H1 (cell line): ENCODE measurements around the gene FSD1L.

ENCODE experiments used
- CREB1 ChIP-seq: IDR thresholded peaks from 2 replicates; pipeline ENCODE4 v1.6.1; 2012; ENCODE audit warnings: inconsistent platforms
- EP300 ChIP-seq, 2 experiments: IDR thresholded peaks; 1 replicate in 1 of 2; 2 replicates in 1 of 2; pipeline ENCODE4 v1.6.1; 2011 to 2012; ENCODE audit warnings: low read depth in 2 of 2, low read length in 2 of 2, mild to moderate bottlenecking in 2 of 2, borderline replicate concordance in 1 of 2, inconsistent platforms in 1 of 2, moderate library complexity in 1 of 2
- EZH2 ChIP-seq: fragments of 200-600 bp; sonication (generic); IDR thresholded peaks from 2 replicates; pipeline ENCODE4 v1.7.1; 2012; ENCODE audit warnings: low read depth, mild to moderate bottlenecking, moderate library complexity, low read length, inconsistent platforms; ENCODE audit not compliant: severe bottlenecking
- HDAC2 ChIP-seq, 2 experiments: fragments of 300-600 bp in 1 of 2; sonication (generic) in 1 of 2; IDR thresholded peaks; 2 replicates each; pipeline ENCODE4 v1.6.1; 2011 to 2012; ENCODE audit warnings: low read depth in 2 of 2, low read length in 2 of 2, mild to moderate bottlenecking in 2 of 2, moderate library complexity in 2 of 2, borderline replicate concordance in 1 of 2, inconsistent platforms in 1 of 2
- POLR2A ChIP-seq, 2 experiments: IDR thresholded peaks; 1 replicate in 1 of 2; 2 replicates in 1 of 2; pipeline ENCODE4 v1.6.1; 2011; ENCODE audit warnings: low read depth in 2 of 2, low read length in 2 of 2, mild to moderate bottlenecking in 2 of 2; ENCODE audit errors: control extremely low read depth in 1 of 2
- RBBP5 ChIP-seq: IDR thresholded peaks from 2 replicates; pipeline ENCODE4 v1.7.1; 2012; ENCODE audit warnings: low read depth, mild to moderate bottlenecking, inconsistent platforms, low read length, moderate library complexity, borderline replicate concordance
- ZNF274 ChIP-seq: IDR thresholded peaks from 2 replicates; pipeline ENCODE4 v1.7.0; 2012; ENCODE audit warnings: low read length, borderline replicate concordance; ENCODE audit errors: extremely low read depth
- TF ChIP-seq, protein P1 (sequence below), 3 experiments: IDR thresholded peaks; 1 replicate in 2 of 3; 2 replicates in 1 of 3; pipeline versions ENCODE4 v1.5.1 to v1.6.1; 2011; ENCODE audit warnings: low read length in 3 of 3, mild to moderate bottlenecking in 3 of 3, inconsistent platforms in 2 of 3, low read depth in 1 of 3, moderate library complexity in 1 of 3; ENCODE audit not compliant: insufficient read depth in 1 of 3; ENCODE audit errors: control extremely low read depth in 1 of 3
- TF ChIP-seq, protein P2 (sequence below): IDR thresholded peaks from 2 replicates; pipeline ENCODE4 v1.6.1; 2011; ENCODE audit warnings: low read length, improper control_type of control experiment

DNA sequence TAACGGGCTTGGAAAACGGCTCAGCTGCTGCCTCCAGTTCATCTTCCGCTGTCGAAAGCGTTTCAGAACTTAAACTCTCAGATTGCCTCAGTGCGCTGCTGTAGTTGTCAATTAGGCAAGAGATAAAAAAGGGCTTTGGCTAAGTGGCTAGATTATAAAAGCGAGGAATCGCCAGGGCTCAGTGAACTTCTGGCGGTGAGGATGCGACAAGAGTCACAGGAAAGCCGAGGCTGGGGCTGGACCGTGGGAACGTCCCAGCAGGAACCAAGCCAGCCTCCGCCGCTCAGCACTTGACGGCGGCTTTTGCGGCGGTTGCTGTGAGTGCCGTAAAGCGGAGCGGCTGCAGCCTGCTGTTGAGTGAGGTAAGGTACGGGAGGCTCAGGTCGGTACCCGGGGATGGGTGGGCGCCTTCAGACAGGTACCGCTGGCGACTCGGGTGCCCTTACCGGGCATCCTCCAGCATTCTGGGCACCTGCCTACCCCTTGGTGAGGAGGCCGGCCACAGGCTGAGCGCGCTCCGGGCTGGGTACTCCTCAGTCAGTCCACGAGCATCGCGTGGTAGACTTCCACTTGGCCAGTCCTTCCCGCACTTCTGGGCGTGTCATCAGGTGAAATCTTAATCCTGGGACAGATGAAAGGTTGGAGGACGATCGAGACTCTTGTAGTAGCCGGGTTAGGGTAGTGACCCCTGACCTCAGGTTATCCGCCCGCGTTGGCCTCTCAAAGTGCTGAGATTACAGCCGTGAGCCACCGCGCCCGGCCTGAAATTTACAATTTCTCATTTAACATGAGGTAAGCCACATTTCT, 110.2 kb downstream of the FSD1L start, which contains the start of gene FKTN:
- TF ChIP-seq POLR2A (IDR thresholded peaks at IDR 0.05; ENCODE audit: control extremely low read depth in 1 of 2, low read depth in 2 of 2, low read length in 2 of 2): peak in 1 of 2 experiments; percentile 55; a peak in 1 of 3 replicates
- TF ChIP-seq, protein P1, sequence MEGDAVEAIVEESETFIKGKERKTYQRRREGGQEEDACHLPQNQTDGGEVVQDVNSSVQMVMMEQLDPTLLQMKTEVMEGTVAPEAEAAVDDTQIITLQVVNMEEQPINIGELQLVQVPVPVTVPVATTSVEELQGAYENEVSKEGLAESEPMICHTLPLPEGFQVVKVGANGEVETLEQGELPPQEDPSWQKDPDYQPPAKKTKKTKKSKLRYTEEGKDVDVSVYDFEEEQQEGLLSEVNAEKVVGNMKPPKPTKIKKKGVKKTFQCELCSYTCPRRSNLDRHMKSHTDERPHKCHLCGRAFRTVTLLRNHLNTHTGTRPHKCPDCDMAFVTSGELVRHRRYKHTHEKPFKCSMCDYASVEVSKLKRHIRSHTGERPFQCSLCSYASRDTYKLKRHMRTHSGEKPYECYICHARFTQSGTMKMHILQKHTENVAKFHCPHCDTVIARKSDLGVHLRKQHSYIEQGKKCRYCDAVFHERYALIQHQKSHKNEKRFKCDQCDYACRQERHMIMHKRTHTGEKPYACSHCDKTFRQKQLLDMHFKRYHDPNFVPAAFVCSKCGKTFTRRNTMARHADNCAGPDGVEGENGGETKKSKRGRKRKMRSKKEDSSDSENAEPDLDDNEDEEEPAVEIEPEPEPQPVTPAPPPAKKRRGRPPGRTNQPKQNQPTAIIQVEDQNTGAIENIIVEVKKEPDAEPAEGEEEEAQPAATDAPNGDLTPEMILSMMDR (IDR thresholded peaks at IDR 0.05; ENCODE audit: control extremely low read depth in 1 of 3, insufficient read depth in 1 of 3, low read depth in 1 of 3, low read length in 3 of 3): no peak
- no peak; a peak in 1 of 4 replicates for TF ChIP-seq HDAC2 (IDR thresholded peaks at IDR 0.05; ENCODE audit: borderline replicate concordance in 1 of 2, low read depth in 2 of 2, low read length in 2 of 2)
- 0 out of 2 replicates have a peak, but pooled peaks have one; percentile 12 for TF ChIP-seq RBBP5
- TF ChIP-seq ZNF274: no peak
- TF ChIP-seq, protein P2, sequence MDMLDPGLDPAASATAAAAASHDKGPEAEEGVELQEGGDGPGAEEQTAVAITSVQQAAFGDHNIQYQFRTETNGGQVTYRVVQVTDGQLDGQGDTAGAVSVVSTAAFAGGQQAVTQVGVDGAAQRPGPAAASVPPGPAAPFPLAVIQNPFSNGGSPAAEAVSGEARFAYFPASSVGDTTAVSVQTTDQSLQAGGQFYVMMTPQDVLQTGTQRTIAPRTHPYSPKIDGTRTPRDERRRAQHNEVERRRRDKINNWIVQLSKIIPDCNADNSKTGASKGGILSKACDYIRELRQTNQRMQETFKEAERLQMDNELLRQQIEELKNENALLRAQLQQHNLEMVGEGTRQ: no peak
- TF ChIP-seq EP300 (IDR thresholded peaks at IDR 0.05; ENCODE audit: borderline replicate concordance in 1 of 2, low read depth in 2 of 2, low read length in 2 of 2): no peak
- peak; percentile 42 for TF ChIP-seq CREB1
- TF ChIP-seq EZH2: no peak
